Smooth muscle cell (in vitro differentiated cells): Measurements from ENCODE around the gene TMSB10. TPM values are rescaled to one million over a fixed set of nuclear protein-coding genes. Genes with fewer than 3 reads are reported as not detected.

ENCODE experiments used
- DNase-seq: peaks from one replicate; lab custom pipeline; 2025; ENCODE audit not compliant: unreplicated experiment; lab: John Stamatoyannopoulos, UW
- H2AFZ ChIP-seq: fragments of 200-600 bp; sonication (generic); 2 replicates; pipeline ENCODE4 v1.6.0; 2016; ENCODE audit warnings: antibody characterized with exemption, low read depth, mild to moderate bottlenecking
- H3F3A ChIP-seq: fragments of 200-600 bp; sonication (generic); 2 replicates; pipeline ENCODE4 v1.6.0; 2017; ENCODE audit warnings: antibody characterized with exemption, low read depth
- H3K27ac ChIP-seq: fragments of 200-600 bp; sonication (generic); 2 replicates; pipeline ENCODE4 v1.5.1; 2016; ENCODE audit warnings: low read depth, mild to moderate bottlenecking
- H3K27me3 ChIP-seq: fragments of 200-600 bp; sonication (generic); 2 replicates; pipeline ENCODE4 v1.6.1; 2016; ENCODE audit warnings: low read depth, mild to moderate bottlenecking
- H3K36me3 ChIP-seq: fragments of 200-600 bp; sonication (generic); 2 replicates; pipeline ENCODE4 v1.5.1; 2016; ENCODE audit warnings: low read depth
- H3K4me1 ChIP-seq: fragments of 200-600 bp; sonication (generic); 2 replicates; pipeline ENCODE4 v1.5.1; 2016; ENCODE audit warnings: low read depth
- H3K4me2 ChIP-seq: fragments of 200-600 bp; sonication (generic); 2 replicates; pipeline ENCODE4 v1.6.0; 2016; ENCODE audit warnings: mild to moderate bottlenecking
- H3K4me3 ChIP-seq: fragments of 200-600 bp; sonication (generic); 2 replicates; pipeline ENCODE4 v1.5.1; 2016; ENCODE audit warnings: mild to moderate bottlenecking
- H3K79me2 ChIP-seq: fragments of 200-600 bp; sonication (generic); 2 replicates; pipeline ENCODE4 v1.6.0; 2016; ENCODE audit warnings: low read depth, mild to moderate bottlenecking
- H3K9ac ChIP-seq: fragments of 200-600 bp; sonication (generic); 2 replicates; pipeline ENCODE4 v1.6.0; 2016; ENCODE audit warnings: low read depth
- H3K9me3 ChIP-seq: fragments of 200-600 bp; sonication (generic); replicated peaks from 2 replicates; pipeline ENCODE4 v1.5.1; 2016; ENCODE audit warnings: low read depth
- H4K20me1 ChIP-seq: fragments of 200-600 bp; sonication (generic); 2 replicates; pipeline ENCODE4 v1.6.0; 2016; ENCODE audit warnings: low read depth
- WGBS: methylation state at CpG from one replicate; pipeline ENCODE4 v1.1.7; 2016; ENCODE audit warnings: low lambda C conversion rate; 5-methylcytosine and 5-hydroxymethylcytosine counted together
- polyA plus RNA-seq: library from polyadenylated mRNA; unstranded; fragments of >200 nt; fragmentation: Nextera tagmentation; extraction: Ambion mirVana; gene quantifications from 2 replicates; pipeline ENCODE4 v1.2.1, GENCODE V29; 2016
- total RNA-seq: library from RNA; depleted of rRNA; stranded (reverse); fragments of >200 nt; gene quantifications from 2 replicates; pipeline ENCODE4 v1.2.3, GENCODE V29; 2014
- TF ChIP-seq, protein P1 (sequence below): fragments of 200-600 bp; sonication (generic); IDR thresholded peaks from 2 replicates; pipeline ENCODE4 v1.5.1; 2017; ENCODE audit warnings: borderline replicate concordance, mild to moderate bottlenecking, antibody characterized with exemption; ENCODE audit not compliant: insufficient read depth, poor library complexity, severe bottlenecking

Gene TMSB10
- total and polyA plus RNA-seq, 2 experiments from 2014 or later: 5,517 to 8,051 TPM

DNA sequence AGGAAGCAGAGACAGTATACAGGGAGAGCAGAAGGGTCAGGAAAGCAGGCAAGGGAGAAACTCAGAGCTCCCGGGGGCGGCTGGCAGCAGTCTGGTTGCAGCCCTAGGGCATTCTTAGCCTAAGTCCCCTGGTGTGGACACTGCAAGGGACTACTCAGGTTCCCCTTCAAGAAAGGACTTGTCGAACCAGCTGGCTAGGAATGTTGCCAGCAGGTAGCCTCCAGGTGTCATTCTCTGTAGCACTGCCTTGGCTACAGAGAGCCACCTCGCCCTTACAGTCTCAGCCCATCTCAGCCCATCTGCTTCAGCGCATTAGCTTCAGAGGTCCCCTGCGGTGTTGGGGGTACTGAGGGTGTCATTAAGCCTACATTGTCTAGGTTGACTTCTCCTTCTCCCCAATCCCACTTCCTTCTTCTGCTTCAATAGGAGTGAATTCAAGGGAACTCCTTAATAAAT, 11.3 kb upstream of the TMSB10 start:
- H3K27me3 ChIP-seq: no peaks in the 10 kb centered on the region
- no peak overlapping the region for H3K4me2 ChIP-seq

DNA sequence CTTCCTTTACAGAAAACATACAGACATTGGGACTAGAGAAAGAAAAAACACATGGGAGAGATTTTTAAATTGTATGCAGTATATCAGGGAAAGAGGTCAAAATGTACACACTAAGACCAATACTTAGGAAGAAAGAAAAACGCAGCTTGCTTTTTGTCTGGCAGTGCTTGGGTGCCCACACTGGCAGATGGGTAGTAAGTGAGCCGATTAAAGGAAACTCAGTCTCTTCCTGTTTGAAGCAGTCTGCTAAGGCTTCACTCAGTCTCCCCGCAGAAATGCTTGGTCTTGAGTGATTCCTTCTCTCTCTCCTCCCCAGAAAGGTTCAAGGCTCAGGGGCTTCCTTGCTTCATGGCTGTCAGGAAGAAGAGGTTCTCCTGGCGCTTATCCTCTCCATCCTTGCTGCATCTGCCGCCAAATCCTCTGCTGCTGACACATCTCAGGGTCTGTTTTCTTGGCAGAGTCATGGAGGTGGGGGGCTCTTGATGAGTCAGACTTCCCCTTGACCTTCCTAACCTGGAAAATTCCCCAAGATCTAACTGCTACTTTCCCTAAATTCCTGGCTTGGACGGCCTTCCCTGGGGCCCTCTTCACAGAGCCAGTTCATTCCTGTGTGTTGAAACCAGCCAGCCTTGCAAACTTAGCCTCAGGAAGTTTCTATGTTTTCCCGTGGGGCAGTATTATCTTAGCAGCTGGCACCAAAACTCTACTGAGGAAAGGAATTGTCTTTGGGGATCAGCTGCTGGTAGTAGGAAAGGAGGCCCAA, 10.5 kb upstream of the TMSB10 start:
- no peaks in the 10 kb centered on the region for H3K27me3 ChIP-seq

More for the DNA sequence above, 11.3 kb upstream of the TMSB10 start:
- Histone ChIP-seq H3F3A (peaks cover 19% of the 10 kb centered on the region), H2AFZ (peak overlapping the region; percentile 74), H3K9ac (no peak overlapping the region), H3K27ac (no peak overlapping the region), H3K4me1 (peaks cover 3% of the 10 kb centered on the region), H3K4me3 (no peak overlapping the region), H4K20me1 (no peaks in the 10 kb centered on the region), H3K79me2 (no peaks in the 10 kb centered on the region), H3K9me3 (no peaks in the 10 kb centered on the region), H3K36me3 (no peaks in the 10 kb centered on the region)
- DNase-seq: no peak
- 68% methylated on average over 6 of the region's 6 CpGs for WGBS
- TF ChIP-seq, protein P1, sequence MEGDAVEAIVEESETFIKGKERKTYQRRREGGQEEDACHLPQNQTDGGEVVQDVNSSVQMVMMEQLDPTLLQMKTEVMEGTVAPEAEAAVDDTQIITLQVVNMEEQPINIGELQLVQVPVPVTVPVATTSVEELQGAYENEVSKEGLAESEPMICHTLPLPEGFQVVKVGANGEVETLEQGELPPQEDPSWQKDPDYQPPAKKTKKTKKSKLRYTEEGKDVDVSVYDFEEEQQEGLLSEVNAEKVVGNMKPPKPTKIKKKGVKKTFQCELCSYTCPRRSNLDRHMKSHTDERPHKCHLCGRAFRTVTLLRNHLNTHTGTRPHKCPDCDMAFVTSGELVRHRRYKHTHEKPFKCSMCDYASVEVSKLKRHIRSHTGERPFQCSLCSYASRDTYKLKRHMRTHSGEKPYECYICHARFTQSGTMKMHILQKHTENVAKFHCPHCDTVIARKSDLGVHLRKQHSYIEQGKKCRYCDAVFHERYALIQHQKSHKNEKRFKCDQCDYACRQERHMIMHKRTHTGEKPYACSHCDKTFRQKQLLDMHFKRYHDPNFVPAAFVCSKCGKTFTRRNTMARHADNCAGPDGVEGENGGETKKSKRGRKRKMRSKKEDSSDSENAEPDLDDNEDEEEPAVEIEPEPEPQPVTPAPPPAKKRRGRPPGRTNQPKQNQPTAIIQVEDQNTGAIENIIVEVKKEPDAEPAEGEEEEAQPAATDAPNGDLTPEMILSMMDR: no peak

DNA sequence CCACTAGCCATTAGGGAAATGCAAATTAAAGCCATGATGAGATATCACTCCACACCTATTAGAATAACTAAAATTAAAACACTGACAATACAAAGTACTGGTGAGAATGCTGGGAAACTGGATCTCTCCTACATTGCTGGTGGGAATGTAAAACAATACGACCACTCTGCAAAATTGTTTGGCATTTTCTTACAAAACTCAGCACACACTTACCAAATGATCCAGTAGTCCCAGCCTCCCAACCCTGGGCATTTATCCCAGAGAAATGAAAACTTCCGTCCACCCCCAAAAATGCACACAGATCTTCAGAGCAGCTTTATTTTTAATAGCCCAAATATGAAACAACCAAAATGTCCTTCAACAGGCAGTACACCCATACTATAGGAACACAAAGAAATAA, 8.9 kb upstream of the TMSB10 start:
- no peaks in the 10 kb centered on the region for H3K79me2 ChIP-seq
- H4K20me1 ChIP-seq: no peaks in the 10 kb centered on the region
- H3K27me3 ChIP-seq: no peaks in the 10 kb centered on the region
- H3K9ac ChIP-seq: no peak overlapping the region
- H3K9me3 ChIP-seq: no peaks in the 10 kb centered on the region
- no peak for DNase-seq
- WGBS: 89% methylated on average over 2 of the region's 2 CpGs
- H3K27ac ChIP-seq: no peak overlapping the region
- TF ChIP-seq, protein P1: no peak
- H2AFZ ChIP-seq: no peak overlapping the region
- H3F3A ChIP-seq: peaks cover 19% of the 10 kb centered on the region
- peaks cover 3% of the 10 kb centered on the region for H3K4me1 ChIP-seq
- no peaks in the 10 kb centered on the region for H3K36me3 ChIP-seq
- H3K4me3 ChIP-seq: no peak overlapping the region
- H3K4me2 ChIP-seq: no peak overlapping the region

More for the DNA sequence above, 10.5 kb upstream of the TMSB10 start:
- no peaks in the 10 kb centered on the region for H3K36me3 ChIP-seq
- H2AFZ ChIP-seq: peak overlapping the region; percentile 74
- H4K20me1 ChIP-seq: no peaks in the 10 kb centered on the region
- H3K27ac ChIP-seq: peak overlapping the region; percentile 10
- H3K79me2 ChIP-seq: no peaks in the 10 kb centered on the region
- peaks cover 19% of the 10 kb centered on the region for H3F3A ChIP-seq
- H3K4me2 ChIP-seq: peak overlapping the region; percentile 3
- TF ChIP-seq, protein P1: no peak
- H3K9ac ChIP-seq: no peak overlapping the region
- H3K9me3 ChIP-seq: no peaks in the 10 kb centered on the region
- H3K4me1 ChIP-seq: peaks cover 3% of the 10 kb centered on the region
- no peak overlapping the region for H3K4me3 ChIP-seq
- no peak for DNase-seq
- WGBS: 60% methylated on average over 7 of the region's 7 CpGs
